Stimulated activated naive CD8-positive, alpha-beta T cell treated with anti-CD3 and anti-CD28 coated beads, Interleukin-15, Interleukin-2, amounts not matched to agents 100 ng/mL and 50 ng/mL, for 24 hours (primary cell): Measurements from ENCODE around the gene WFDC10B.
"Not testable (repeated sequence)": the region's sequence is repeated elsewhere in the genome, so short reads cannot be mapped to it uniquely, and the experiment has no call there.

Source experiments
- H3K27ac Mint-ChIP-seq: one replicate; pipeline ENCODE4 v1.8.0; 2021; ENCODE audit warnings: mild to moderate bottlenecking, mixed read lengths
- H3K27me3 Mint-ChIP-seq: one replicate; pipeline ENCODE4 v1.8.0; 2021; ENCODE audit warnings: mixed read lengths
- H3K36me3 Mint-ChIP-seq: one replicate; pipeline ENCODE4 v1.8.0; 2021; ENCODE audit warnings: low read depth, mixed read lengths
- H3K4me1 Mint-ChIP-seq: one replicate; pipeline ENCODE4 v1.8.0; 2021; ENCODE audit warnings: low read depth, mixed read lengths
- H3K4me3 Mint-ChIP-seq: one replicate; pipeline ENCODE4 v1.8.0; 2021; ENCODE audit warnings: mild to moderate bottlenecking, mixed read lengths
- H3K9me3 Mint-ChIP-seq: one replicate; pipeline ENCODE4 v1.8.0; 2021; ENCODE audit warnings: mixed read lengths

The WFDC10B gene

GRCh38 chr20:45685896-45686295 lies 18.9 kb downstream of the WFDC10B start:
- H3K27ac Mint-ChIP-seq, result no peak overlapping the region
- H3K36me3 Mint-ChIP-seq, result no peaks in the 10 kb centered on the region
- peaks cover 21% of the 10 kb centered on the region for H3K27me3 Mint-ChIP-seq
- no peaks in the 10 kb centered on the region for H3K9me3 Mint-ChIP-seq
- H3K4me3 Mint-ChIP-seq, result no peak overlapping the region
- H3K4me1 Mint-ChIP-seq, result no peaks in the 10 kb centered on the region

- Mint-ChIP-seq H3K4me3 (no peak overlapping the region), H3K9me3 (peaks cover 17% of the 10 kb centered on the region), H3K4me1 (no peaks in the 10 kb centered on the region), H3K27ac (no peak overlapping the region), H3K36me3 (no peaks in the 10 kb centered on the region), H3K27me3 (peaks cover 35% of the 10 kb centered on the region)
Measured at GRCh38 chr20:45679650-45680049, 25.2 kb downstream of the WFDC10B start.

- Mint-ChIP-seq H3K4me3 (no peak overlapping the region), H3K27me3 (peaks cover 67% of the 10 kb centered on the region), H3K36me3 (no peaks in the 10 kb centered on the region), H3K4me1 (no peaks in the 10 kb centered on the region), H3K9me3 (peaks cover 7% of the 10 kb centered on the region), H3K27ac (no peak overlapping the region)
Measured at GRCh38 chr20:45672765-45673164, 32.1 kb downstream of the WFDC10B start.

GRCh38 chr20:45670139-45670538 lies 34.7 kb downstream of the WFDC10B start, which contains the start of gene WFDC11:
Gene WFDC11 (minus strand): TSS chr20:45670239. CDS start chr20:45650600, 19,639 bp downstream.
- H3K4me3 Mint-ChIP-seq, result no peak within 1 kb of the TSS
- H3K27ac Mint-ChIP-seq, result no peak within 1 kb of the TSS
- H3K4me1 Mint-ChIP-seq, result no peaks in the 10 kb centered on the region
- peaks cover 65% of the 10 kb centered on the region for H3K27me3 Mint-ChIP-seq
- H3K36me3 Mint-ChIP-seq, result no peaks in the 10 kb centered on the region
- H3K9me3 Mint-ChIP-seq, result peaks cover under 1% of the 10 kb centered on the region

GRCh38 chr20:45657038-45657437 lies 47.8 kb downstream of the WFDC10B start:
- not testable (repeated sequence) for H3K4me1 Mint-ChIP-seq, H3K36me3 Mint-ChIP-seq, H3K9me3 Mint-ChIP-seq, H3K4me3 Mint-ChIP-seq, H3K27ac Mint-ChIP-seq
- H3K27me3 Mint-ChIP-seq, result peaks cover 28% of the 10 kb centered on the region

- not testable (repeated sequence) for H3K27ac Mint-ChIP-seq, H3K9me3 Mint-ChIP-seq, H3K4me3 Mint-ChIP-seq, H3K4me1 Mint-ChIP-seq, H3K36me3 Mint-ChIP-seq
- H3K27me3 Mint-ChIP-seq, result peaks cover 34% of the 10 kb centered on the region
Measured at GRCh38 chr20:45651726-45652125, 53.1 kb downstream of the WFDC10B start.

DNA sequence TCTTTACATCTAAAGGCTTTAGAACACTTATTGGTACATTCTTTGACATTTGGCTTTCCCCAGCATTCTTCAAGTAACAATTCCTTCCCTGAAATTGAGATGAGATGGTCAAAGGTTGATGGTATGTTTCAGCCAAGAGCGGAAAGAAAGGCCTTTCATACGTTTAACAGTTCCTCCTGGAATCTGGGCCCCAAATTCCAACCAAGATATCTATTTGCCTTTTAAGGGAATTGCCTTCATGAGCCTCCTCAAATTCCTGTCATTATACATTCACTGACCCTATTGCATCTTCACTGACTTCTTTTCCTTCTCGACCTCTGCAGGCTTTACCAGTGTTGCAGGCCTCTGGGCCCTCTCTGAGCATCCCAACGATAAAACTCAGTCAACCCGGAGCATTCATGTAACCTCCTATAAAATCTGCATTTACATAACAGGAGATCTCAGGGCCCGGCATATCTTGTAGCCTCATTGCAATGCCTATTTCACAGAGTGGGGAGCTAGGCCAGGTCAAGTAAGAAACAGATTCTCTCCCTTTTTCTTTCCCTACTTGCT lies 55.4 kb downstream of the WFDC10B start:
- H3K4me1 Mint-ChIP-seq, result no peaks in the 10 kb centered on the region
- H3K36me3 Mint-ChIP-seq, result no peaks in the 10 kb centered on the region

GRCh38 chr20:45647441-45648050 lies 57.3 kb downstream of the WFDC10B start:
- Mint-ChIP-seq H3K27ac (no peak overlapping the region), H3K27me3 (peaks cover 12% of the 10 kb centered on the region), H3K9me3 (no peaks in the 10 kb centered on the region), H3K36me3 (no peaks in the 10 kb centered on the region), H3K4me1 (no peaks in the 10 kb centered on the region), H3K4me3 (no peak overlapping the region)

More for the DNA sequence above, 55.4 kb downstream of the WFDC10B start:
- H3K9me3 Mint-ChIP-seq, result no peaks in the 10 kb centered on the region
- peaks cover 26% of the 10 kb centered on the region for H3K27me3 Mint-ChIP-seq
- no peak overlapping the region for H3K27ac Mint-ChIP-seq
- H3K4me3 Mint-ChIP-seq, result no peak overlapping the region

DNA sequence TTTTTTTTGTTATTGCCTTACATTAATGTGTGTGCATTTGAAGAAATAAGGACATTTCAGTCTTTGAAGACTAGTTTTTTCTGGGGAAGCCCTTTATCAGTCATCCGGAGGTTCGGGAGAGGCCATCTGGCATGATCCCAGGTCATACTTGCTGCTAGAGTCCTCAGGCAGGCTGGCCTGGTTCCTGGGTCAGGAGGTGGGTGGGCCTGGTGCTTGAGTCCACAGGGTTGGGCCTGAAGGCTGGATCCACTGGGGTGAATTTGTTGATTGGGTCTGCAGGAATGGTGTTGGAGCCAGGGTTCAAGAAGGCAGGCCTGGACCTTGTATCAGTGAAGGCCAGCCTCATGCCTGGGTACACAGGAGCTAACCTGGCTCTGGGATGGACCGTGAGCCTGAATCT lies 57.9 kb downstream of the WFDC10B start:
- Mint-ChIP-seq H3K36me3 (no peaks in the 10 kb centered on the region), H3K9me3 (no peaks in the 10 kb centered on the region), H3K4me1 (no peaks in the 10 kb centered on the region), H3K27ac (no peak overlapping the region), H3K27me3 (peaks cover 9% of the 10 kb centered on the region), H3K4me3 (no peak overlapping the region)

GRCh38 chr20:45645869-45646268 lies 59.0 kb downstream of the WFDC10B start:
- H3K4me1 Mint-ChIP-seq, H3K27ac Mint-ChIP-seq, H3K27me3 Mint-ChIP-seq, H3K36me3 Mint-ChIP-seq, H3K9me3 Mint-ChIP-seq, H3K4me3 Mint-ChIP-seq: not testable (repeated sequence)

DNA sequence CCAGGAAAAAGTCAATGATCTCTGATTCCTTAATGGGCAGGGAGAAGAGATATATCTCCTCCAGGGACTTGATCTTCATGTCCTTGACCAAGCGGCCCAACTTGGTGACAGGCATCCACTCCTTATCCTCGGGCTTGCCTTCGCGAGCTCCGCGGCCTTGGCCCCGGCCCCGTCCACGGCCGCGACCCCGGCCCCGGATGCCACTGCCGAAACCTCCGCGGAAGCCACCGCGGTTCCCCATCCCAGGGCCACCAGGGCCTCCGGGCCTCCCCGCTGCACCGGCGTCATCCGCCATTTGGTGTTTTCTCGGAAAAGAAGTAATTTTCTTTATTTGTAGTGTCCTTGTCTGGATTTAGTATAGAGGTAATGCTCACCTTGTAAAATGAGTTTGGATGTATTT lies 63.7 kb downstream of the WFDC10B start:
- not testable (repeated sequence) for H3K9me3 Mint-ChIP-seq, H3K4me3 Mint-ChIP-seq, H3K27ac Mint-ChIP-seq, H3K4me1 Mint-ChIP-seq, H3K36me3 Mint-ChIP-seq
- H3K27me3 Mint-ChIP-seq, result peaks cover 28% of the 10 kb centered on the region

DNA sequence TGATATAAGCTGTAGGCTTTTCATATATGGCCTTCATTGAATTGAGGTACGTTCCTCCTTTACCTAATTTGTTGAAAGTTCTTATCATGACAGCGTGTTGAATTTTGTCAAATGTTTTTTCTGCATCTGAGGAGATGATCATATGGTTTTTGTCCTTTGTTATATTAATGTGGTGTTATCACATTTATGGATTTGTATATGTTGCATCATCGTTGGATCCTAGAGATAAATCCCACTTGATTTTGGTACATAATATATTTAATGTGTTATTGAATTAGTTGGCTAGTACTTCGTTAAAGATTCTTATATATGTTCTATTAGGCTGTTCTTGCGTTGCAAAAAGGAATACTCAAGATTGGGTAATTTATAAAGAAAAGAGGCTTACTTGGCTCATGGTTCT lies 65.1 kb downstream of the WFDC10B start:
- peaks cover 28% of the 10 kb centered on the region for H3K27me3 Mint-ChIP-seq
- no peaks in the 10 kb centered on the region for H3K36me3 Mint-ChIP-seq
- H3K4me3 Mint-ChIP-seq, result no peak overlapping the region
- no peak overlapping the region for H3K27ac Mint-ChIP-seq
- no peaks in the 10 kb centered on the region for H3K4me1 Mint-ChIP-seq
- no peaks in the 10 kb centered on the region for H3K9me3 Mint-ChIP-seq

GRCh38 chr20:45636513-45636912 lies 68.3 kb downstream of the WFDC10B start:
- Mint-ChIP-seq H3K36me3 (no peaks in the 10 kb centered on the region), H3K27me3 (peaks cover 37% of the 10 kb centered on the region), H3K4me1 (no peaks in the 10 kb centered on the region), H3K4me3 (no peak overlapping the region), H3K9me3 (no peaks in the 10 kb centered on the region), H3K27ac (no peak overlapping the region)
